Fibroblast of lung (primary cell): ENCODE data around the gene DRG2.

ENCODE experiments used
- CTCF ChIP-seq, 2 donors: IDR thresholded peaks in 1 of 2; conservative IDR thresholded peaks in 1 of 2; 1 replicate in 1 of 2; 2 replicates in 1 of 2; pipeline ENCODE4 v1.5.1; 2011 to 2012; ENCODE audit warnings: low read length in 2 of 2, control low read depth in 1 of 2, inconsistent platforms in 1 of 2, low read depth in 1 of 2, mild to moderate bottlenecking in 1 of 2
- EZH2 ChIP-seq: IDR thresholded peaks from 2 replicates; pipeline ENCODE4 v1.5.1; 2012; ENCODE audit warnings: low read length, control low read depth, mild to moderate bottlenecking; ENCODE audit errors: missing control alignments

- TF ChIP-seq CTCF (conservative IDR thresholded peaks at IDR 0.05 in 1 of 2, IDR thresholded peaks at IDR 0.05 in 1 of 2; ENCODE audit: low read depth in 1 of 2, low read length in 2 of 2) (no peak), EZH2 (no peak)
Observed at GRCh38 chr17:18116078-18116477, 28.3 kb downstream of the DRG2 start.
